Aorta (tissue), 5 donors: Measurements from ENCODE around the gene CLEC10A. TPM values are rescaled to one million over a fixed set of nuclear protein-coding genes. Genes with fewer than 3 reads are reported as not detected.
"Not testable (repeated sequence)": the region's sequence is repeated elsewhere in the genome, so short reads cannot be mapped to it uniquely, and the experiment has no call there.

Experiments used
- ATAC-seq: fragments of 200-7000 bp; cut with Tn5 transposase; one replicate; pipeline ENCODE4 v1.9.1; 2022; ENCODE audit warnings: moderate library complexity; ENCODE audit not compliant: low FRiP score
- DNase-seq, 2 donors: peaks; one replicate each; pipeline ENCODE4 v3.0.0-alpha.2; 2020
- H3K27ac ChIP-seq, 2 donors: one replicate each; pipeline ENCODE4 v1.5.1; 2013; ENCODE audit warnings: low read length in 2 of 2, mild to moderate bottlenecking in 2 of 2, moderate library complexity in 2 of 2, control low read depth in 1 of 2, inconsistent platforms in 1 of 2, low read depth in 1 of 2
- H3K27me3 ChIP-seq, 2 donors: one replicate each; pipeline ENCODE4 v1.6.1; 2013; ENCODE audit warnings: control low read depth in 1 of 2, low read length in 1 of 2, mild to moderate bottlenecking in 1 of 2, moderate library complexity in 1 of 2; ENCODE audit not compliant: insufficient read depth in 2 of 2, control insufficient read depth in 1 of 2
- H3K36me3 ChIP-seq, 2 donors: one replicate each; pipeline ENCODE4 v1.6.1; 2013; ENCODE audit warnings: control low read depth in 1 of 2, low read length in 1 of 2, mild to moderate bottlenecking in 1 of 2; ENCODE audit not compliant: insufficient read depth in 2 of 2, control insufficient read depth in 1 of 2
- H3K4me1 ChIP-seq, 2 donors: one replicate each; pipeline ENCODE4 v1.6.1; 2013; ENCODE audit warnings: low read length in 2 of 2, control low read depth in 1 of 2, mild to moderate bottlenecking in 1 of 2, moderate library complexity in 1 of 2; ENCODE audit not compliant: insufficient read depth in 2 of 2, control insufficient read depth in 1 of 2
- H3K4me3 ChIP-seq, 2 donors: one replicate each; pipeline ENCODE4 v1.5.1; 2013; ENCODE audit warnings: low read length in 2 of 2, control low read depth in 1 of 2, mild to moderate bottlenecking in 1 of 2
- H3K9me3 ChIP-seq: one replicate; pipeline ENCODE4 v1.6.1; 2013; ENCODE audit warnings: mild to moderate bottlenecking, low read length; ENCODE audit not compliant: control insufficient read depth
- WGBS, 2 donors: extraction: QIAGEN DNeasy Blood & Tissue Kit; methylation state at CpG; one replicate each; pipeline ENCODE4 v1.1.7; 2013; 5-methylcytosine and 5-hydroxymethylcytosine counted together
- intact Hi-C, 2 donors: fragments of 100-400 bp; cut with DNase I; formaldehyde crosslinking; loops; one replicate each; pipeline versions ENCODE4 v1.14.2 to v1.15.0; 2022
- polyA plus RNA-seq, 2 donors: library from polyadenylated mRNA; stranded (reverse); fragments of 200-250 nt; gene quantifications; one replicate each; pipeline ENCODE4 v1.2.3, GENCODE V29; 2013
- total RNA-seq, 2 donors: library from RNA; stranded (reverse); fragmentation: NEBNext Ultra II Directional; extraction: Animal tissue kit (Norgen Biotek cat#: 25700); gene quantifications; one replicate each; pipeline ENCODE4 v1.2.1, GENCODE V29; 2021
- donor health status: healthy with polysubstance abuse.
- donor health status: Bipolar disorder and iron deficiency.
- donor health status: DM: no; HTN: no; CAD: no.
- donor health status: DM: no; HTN: no; CAD: no.
- donor health status: DM: yes; HTN: yes; CAD: no.

The CLEC10A gene
- total and polyA plus RNA-seq, 4 donors = 1.9 to 29.1 (median 5.0) TPM

DNA sequence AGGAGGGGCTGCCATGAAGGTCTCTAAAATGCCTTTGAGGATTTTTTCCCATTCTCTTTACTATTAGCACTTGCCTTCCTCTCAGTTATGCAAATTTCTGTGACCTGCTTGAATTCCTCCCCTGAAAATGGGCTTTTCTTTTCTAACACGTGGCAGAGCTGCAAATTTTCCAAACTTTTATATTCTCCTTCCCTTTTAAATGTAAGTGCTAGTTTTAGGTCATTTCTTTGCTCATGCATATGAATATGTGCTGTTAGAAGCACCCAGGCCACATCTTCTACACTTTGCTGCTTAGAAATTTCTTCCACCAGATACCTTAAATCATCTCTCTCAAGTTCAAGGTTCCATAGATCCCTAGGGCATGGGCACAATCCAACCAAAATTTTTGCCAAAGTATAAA is 11.8 kb downstream of the CLEC10A start:
- intact Hi-C loops = no loop called here
- ATAC-seq (no peak), DNase-seq (no peak)
- 25 to 29% methylated on average over 1 of the region's 1 CpG for WGBS, 2 donors
- Histone ChIP-seq H3K9me3 (peaks cover 4% of the 10 kb centered on the region), H3K36me3 (no peaks in the 10 kb centered on the region), H3K4me3 (no peak overlapping the region), H3K27ac (no peak overlapping the region), H3K27me3 (no peaks in the 10 kb centered on the region), H3K4me1 (no peaks in the 10 kb centered on the region)

DNA sequence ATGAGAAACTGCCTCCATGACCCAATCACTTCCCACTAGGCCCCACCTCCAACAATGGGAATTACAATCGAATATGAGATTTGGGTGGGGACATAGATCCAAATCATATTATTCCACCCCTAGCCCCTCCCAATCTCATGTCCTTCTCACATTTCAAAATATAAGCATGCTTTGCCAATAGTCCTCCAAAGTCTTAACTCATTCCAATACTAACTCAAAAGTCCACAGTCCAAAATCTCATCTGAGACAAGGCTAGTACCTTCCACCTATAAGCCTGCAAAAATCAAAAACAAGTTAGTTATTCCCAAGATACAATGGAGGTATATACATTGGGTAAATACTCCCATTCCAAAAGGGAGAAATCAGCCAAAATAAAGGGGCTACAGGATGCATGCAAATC is 12.9 kb downstream of the CLEC10A start:
- H3K9me3 ChIP-seq = peaks cover 4% of the 10 kb centered on the region
- no peaks in the 10 kb centered on the region for H3K27me3 ChIP-seq
- DNase-seq (no peak), ATAC-seq (no peak)
- intact Hi-C loops = no loop called here
- no peaks in the 10 kb centered on the region for H3K36me3 ChIP-seq
- WGBS, 2 donors = 75 to 77% methylated on average over 1 of the region's 1 CpG
- H3K4me3 ChIP-seq = no peak overlapping the region
- no peak overlapping the region for H3K27ac ChIP-seq
- H3K4me1 ChIP-seq = no peaks in the 10 kb centered on the region

DNA sequence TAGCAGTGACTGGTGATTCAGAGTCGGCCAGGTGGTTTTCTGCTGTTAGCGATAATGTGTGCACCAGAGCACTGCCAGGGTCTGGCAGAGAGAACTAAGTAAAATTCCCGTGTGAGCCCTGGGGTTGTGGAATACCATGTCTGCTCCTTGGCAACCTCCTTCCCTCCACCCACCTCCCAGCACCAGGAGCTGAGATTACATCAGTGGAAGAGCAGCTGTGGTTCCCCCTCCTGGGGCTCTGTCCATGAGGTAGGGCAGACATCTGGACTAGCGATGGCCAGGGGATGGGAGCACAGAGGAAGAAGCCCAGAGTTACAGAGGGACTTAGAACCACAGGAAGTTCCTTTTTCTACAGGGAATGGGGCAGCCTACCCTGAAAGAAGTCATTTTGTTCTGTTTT is 15.8 kb downstream of the CLEC10A start:
- ATAC-seq = no peak

DNA sequence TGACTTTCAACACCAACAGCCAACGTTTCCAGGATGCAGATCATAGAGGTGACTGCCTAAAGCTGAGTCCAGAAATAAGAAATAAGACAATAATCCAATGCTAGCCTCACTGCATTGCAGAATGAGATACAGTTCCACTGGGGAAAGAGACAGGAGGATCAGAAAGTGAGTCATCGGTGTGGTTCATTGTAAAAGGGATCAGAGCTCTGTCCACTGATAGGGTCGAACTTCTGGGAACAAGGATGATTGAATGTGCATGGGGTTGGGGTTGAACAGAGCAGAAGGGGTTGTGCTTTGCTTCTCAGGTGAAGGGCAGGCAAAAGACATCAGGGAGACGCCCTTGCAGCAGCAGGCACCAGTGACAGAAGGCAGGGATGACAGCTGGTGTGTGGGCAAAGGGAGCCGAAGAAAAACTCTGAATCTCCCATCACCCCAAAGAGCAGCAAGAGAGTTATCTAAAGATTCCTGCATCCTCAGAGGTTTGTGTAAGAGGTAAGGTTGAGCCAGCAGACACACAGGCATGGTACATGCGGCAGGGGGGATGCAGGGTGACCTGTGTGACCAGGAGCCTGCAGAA is 16.4 kb downstream of the CLEC10A start:
- Histone ChIP-seq H3K4me3 (no peak overlapping the region), H3K4me1 (no peaks in the 10 kb centered on the region), H3K36me3 (no peaks in the 10 kb centered on the region), H3K9me3 (peaks cover 2% of the 10 kb centered on the region), H3K27me3 (no peaks in the 10 kb centered on the region), H3K27ac (no peak overlapping the region)
- ATAC-seq = no peak
- intact Hi-C loops = no loop called here
- WGBS, 2 donors = 65 to 67% methylated on average over 6 of the region's 6 CpGs
- DNase-seq = no peak

More for the DNA sequence above, 15.8 kb downstream of the CLEC10A start:
- no peak for DNase-seq
- Histone ChIP-seq H3K27ac (no peak overlapping the region), H3K27me3 (no peaks in the 10 kb centered on the region), H3K9me3 (peaks cover 2% of the 10 kb centered on the region), H3K4me3 (no peak overlapping the region), H3K4me1 (no peaks in the 10 kb centered on the region), H3K36me3 (no peaks in the 10 kb centered on the region)
- WGBS, 2 donors = 45 to 51% methylated on average over 4 of the region's 4 CpGs
- intact Hi-C loops = no loop called here

DNA sequence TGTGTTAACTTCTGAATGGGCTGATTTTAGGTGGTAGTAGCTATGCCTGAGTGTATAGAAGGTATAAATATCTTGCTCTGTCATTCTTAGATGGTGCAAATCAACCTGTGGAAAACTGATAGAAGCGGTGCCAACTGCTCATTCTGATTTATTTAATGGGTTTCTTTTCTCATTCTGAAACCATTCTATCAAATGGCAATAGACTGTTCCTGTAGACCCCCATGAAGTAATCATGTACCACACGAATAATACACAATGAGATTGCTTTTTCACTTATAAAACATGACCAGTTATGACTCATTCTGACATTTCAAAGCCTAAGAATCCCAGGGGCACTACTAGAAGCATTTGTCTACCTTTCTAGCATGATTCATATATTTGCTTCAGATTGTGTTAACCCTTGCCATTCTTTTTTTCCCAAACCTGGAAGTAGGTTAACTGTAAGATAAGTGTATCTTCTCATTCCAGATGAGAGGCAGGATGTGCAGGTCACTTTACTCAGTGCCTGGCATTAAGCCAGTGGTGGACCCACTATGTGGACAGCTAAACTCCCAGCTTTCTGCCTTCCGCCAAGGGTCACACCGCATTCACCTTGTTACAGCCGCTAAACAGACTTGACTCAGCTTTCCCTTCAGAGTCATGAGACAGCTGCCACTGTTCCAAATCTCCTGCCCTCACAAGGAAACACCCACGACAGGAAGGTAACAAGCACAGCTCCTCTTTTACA is 19.7 kb downstream of the CLEC10A start:
- WGBS, 2 donors = 45 to 51% methylated on average over 6 of the region's 6 CpGs
- Histone ChIP-seq H3K4me1 (no peaks in the 10 kb centered on the region), H3K27ac (no peak overlapping the region), H3K27me3 (no peaks in the 10 kb centered on the region), H3K4me3 (no peak overlapping the region), H3K36me3 (no peaks in the 10 kb centered on the region), H3K9me3 (no peaks in the 10 kb centered on the region)
- ATAC-seq (no peak), DNase-seq (no peak)
- intact Hi-C loops = no loop called here

DNA sequence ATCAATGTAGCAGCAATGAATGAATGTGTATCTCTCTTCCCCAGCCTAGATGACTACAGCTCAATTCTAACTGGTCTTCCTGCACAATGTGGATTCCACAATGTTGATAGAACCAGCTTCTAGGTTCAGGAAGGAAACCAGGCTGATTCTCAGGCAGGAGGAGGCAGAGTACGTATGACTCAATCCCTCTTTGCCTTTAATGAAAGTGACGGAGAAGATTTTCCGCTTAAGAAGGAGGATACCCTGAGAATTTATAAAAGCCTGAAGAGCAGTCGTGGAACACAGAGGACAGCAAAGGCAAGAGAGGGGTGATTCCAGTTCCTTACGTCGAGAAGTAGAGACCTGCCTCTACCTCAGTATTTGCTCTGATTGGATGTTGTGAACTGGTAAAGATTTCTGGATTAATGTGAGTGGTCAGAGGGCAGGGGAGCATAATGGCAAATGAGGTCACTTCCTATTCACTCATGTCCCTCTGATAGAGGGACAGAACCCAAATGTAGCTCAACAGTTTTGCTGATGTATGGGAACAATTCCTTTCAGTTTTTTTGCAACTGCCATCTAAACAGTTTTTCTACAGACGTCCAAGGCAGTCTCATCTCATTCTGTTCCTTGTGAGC is 21.1 kb downstream of the CLEC10A start:
- H3K27me3 ChIP-seq = no peaks in the 10 kb centered on the region
- intact Hi-C loops = no loop called here
- H3K9me3 ChIP-seq = no peaks in the 10 kb centered on the region
- no peaks in the 10 kb centered on the region for H3K36me3 ChIP-seq
- ATAC-seq = no peak
- no peak overlapping the region for H3K27ac ChIP-seq
- no peak overlapping the region for H3K4me3 ChIP-seq
- no peak for DNase-seq
- no peaks in the 10 kb centered on the region for H3K4me1 ChIP-seq
- 59 to 60% methylated on average over 7 of the region's 7 CpGs for WGBS, 2 donors

DNA sequence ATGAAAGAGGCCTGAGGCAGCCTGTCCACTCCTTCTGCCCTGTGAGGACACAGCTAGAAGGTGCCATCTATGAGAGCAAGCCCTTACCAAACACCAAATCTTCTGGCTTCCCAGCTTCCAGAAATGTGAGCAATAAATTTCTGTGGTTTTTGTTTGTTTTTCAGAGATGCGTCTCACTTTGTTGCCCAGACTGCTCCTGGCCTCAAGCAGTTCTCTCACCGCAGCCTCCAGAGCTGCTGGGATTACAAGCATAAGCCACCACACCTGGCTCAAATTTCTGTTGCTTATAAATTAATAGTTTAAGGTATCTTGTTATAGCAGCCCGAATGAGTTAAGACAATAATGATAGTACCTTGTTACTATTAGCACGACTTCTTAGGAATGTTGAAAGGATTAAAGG is 23.7 kb downstream of the CLEC10A start:
- Histone ChIP-seq H3K9me3 (no peaks in the 10 kb centered on the region), H3K27ac (no peak overlapping the region), H3K36me3 (no peaks in the 10 kb centered on the region), H3K27me3 (no peaks in the 10 kb centered on the region), H3K4me3 (no peak overlapping the region), H3K4me1 (no peaks in the 10 kb centered on the region)
- intact Hi-C loops = no loop called here
- ATAC-seq = no peak
- WGBS, 2 donors = 74 to 82% methylated on average over 4 of the region's 4 CpGs
- no peak for DNase-seq

DNA sequence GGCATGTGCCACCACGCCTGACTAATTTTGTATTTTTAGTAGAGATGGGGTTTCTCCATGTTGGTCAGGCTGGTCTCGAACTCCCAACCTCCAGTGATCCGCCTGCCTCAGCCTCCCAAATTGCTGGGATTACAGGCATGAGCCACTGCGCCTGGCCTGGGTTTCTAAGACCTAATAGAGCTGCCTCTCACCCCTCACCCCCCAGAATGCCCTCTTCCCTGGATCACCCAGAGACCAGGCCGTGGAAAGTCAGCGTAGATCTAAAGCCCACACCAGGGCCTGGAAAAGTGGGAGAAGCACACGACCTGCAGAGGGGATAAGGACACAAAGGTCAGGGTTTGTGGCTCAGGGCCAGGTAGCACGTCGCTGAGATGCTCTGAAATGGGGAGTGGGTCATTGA is 29.5 kb downstream of the CLEC10A start:
- H3K4me3 ChIP-seq, H3K9me3 ChIP-seq, H3K27ac ChIP-seq, DNase-seq, H3K27me3 ChIP-seq, ATAC-seq, H3K36me3 ChIP-seq, H3K4me1 ChIP-seq: not testable (repeated sequence)
- 84% methylated on average over 8 to 9 of the region's 9 CpGs for WGBS, 2 donors
- intact Hi-C loops = loop anchor here in 1 of 2 donors (5.0 kb wide), 1 partner anchor 82 kb away; no protein-coding TSS in a partner anchor

DNA sequence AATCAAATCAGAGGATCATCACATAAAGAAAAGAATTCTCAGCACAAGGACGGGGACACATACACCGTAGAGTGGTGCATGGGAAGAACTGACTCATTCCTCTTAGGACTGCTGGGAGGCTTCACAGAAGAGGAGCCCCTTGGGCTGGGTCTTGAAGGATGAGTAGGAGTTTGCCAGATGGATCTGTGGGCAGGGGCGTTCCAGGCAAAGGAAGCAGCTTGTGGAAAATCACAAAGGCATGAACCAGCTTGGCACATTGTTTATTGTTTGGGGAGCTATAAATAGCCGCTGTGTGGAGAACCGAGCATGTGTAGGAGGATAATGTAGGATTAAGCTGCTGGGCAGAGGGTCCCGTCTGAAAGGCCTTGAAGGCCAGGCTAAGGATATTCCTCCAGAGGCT is 31.1 kb downstream of the CLEC10A start:
- 67 to 69% methylated on average over 6 of the region's 6 CpGs for WGBS, 2 donors
- H3K4me1 ChIP-seq = no peaks in the 10 kb centered on the region
- intact Hi-C loops = loop anchor here in 1 of 2 donors (10.0 kb wide), 1 partner anchor 246 kb away; the partner anchor contains the start of gene YBX2

More for the DNA sequence above, 31.1 kb downstream of the CLEC10A start:
- H3K27me3 ChIP-seq = no peaks in the 10 kb centered on the region
- H3K4me3 ChIP-seq = no peak overlapping the region
- ATAC-seq = no peak
- H3K9me3 ChIP-seq = no peaks in the 10 kb centered on the region
- no peaks in the 10 kb centered on the region for H3K36me3 ChIP-seq
- H3K27ac ChIP-seq = no peak overlapping the region
- DNase-seq = no peak
